ENCODE measurements around the gene SAA4.
"Not testable (repeated sequence)": the region's sequence is repeated elsewhere in the genome, so short reads cannot be mapped to it uniquely, and the experiment has no call there.

Gene SAA4

DNA sequence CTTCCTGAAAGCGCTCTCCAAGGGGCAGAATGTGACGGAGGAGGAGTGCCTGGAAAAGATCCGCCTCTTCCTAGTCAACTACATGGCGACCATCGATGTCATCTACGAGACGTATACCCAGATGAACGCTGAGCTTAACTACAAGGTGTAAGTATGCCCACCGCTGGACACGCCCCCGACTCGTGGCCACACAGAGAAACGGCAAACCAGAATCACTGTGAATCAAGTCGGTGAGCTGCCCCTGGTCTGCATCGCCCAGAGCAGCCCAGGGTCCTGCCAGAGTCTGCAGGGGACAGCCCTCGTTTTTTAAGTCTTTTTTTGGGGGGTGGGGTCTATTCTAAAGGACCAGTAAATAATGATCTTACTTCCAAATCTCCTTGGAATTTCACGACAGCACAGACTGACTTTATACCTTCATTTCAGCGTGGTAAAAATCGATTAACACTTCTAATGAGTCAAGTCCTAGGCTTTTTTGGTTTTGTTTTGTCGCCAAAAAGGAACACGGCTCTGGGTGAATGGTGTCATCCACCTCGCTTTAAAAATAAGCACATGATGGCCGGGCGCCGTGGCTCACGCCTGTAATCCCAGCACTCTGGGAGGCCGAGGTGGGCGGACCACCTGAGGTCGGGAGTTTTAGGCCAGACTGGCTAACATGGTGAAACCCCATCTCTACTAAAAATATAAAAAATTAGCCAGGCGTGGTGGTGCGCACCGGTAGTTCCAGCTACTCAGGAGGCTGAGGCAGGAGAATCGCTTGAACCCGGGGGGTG is 46.9 kb downstream of the SAA4 start:
- not testable (repeated sequence) for DNase-seq (ENCODE audit: low read depth in 2 of 2)

DNA sequence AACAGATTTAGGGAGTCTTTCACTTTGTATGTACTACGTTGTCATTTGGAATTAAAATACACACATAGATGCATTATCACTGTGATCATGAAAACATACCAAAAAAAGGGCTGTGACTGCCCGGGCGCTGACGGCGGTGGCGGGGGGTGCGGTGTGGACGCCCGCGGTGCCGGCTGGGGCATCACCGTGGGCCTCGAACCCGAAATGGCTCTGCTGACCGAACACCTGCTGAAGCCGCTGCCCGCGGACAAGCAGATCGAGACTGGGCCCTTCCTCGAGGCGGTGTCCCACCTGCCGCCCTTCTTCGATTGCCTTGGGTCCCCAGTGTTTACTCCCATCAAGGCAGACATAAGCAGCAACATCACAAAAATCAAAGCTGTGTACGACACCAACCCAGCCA is 47.8 kb downstream of the SAA4 start:
- no peak for DNase-seq (ENCODE audit: low read depth in 2 of 2)

Measured in fibroblast of skin of left biceps (primary cell).